Measurements from ENCODE around the gene PTBP3. TPM values are rescaled to one million over a fixed set of nuclear protein-coding genes. Genes with fewer than 3 reads are reported as not detected.

Gene PTBP3
- total RNA-seq, 4 donors from 2014 or later = 52.1 to 126 (median 71.0) TPM

GRCh38 chr9:112245126-112245525, 88.3 kb downstream of the PTBP3 start:
- no peaks in the 10 kb centered on the region for H3K9me3 ChIP-seq
- no peak for DNase-seq
- H3K27me3 ChIP-seq = no peaks in the 10 kb centered on the region
- TF ChIP-seq CTCF (IDR thresholded peaks at IDR 0.05) (no peak), POLR2A (IDR thresholded peaks at IDR 0.05) (no peak)
- no peaks in the 10 kb centered on the region for H3K4me1 ChIP-seq
- no peaks in the 10 kb centered on the region for H3K36me3 ChIP-seq
- no peak overlapping the region for H3K27ac ChIP-seq
- H3K4me3 ChIP-seq = no peak overlapping the region

GRCh38 chr9:112242147-112242804, 91.1 kb downstream of the PTBP3 start:
- no peaks in the 10 kb centered on the region for H3K9me3 ChIP-seq
- no peak for DNase-seq
- no peaks in the 10 kb centered on the region for H3K36me3 ChIP-seq
- TF ChIP-seq POLR2A (IDR thresholded peaks at IDR 0.05) (no peak), CTCF (IDR thresholded peaks at IDR 0.05) (no peak)
- H3K4me3 ChIP-seq = no peak overlapping the region
- no peak overlapping the region for H3K27ac ChIP-seq
- no peaks in the 10 kb centered on the region for H3K4me1 ChIP-seq
- H3K27me3 ChIP-seq = no peaks in the 10 kb centered on the region

- H3K27me3 ChIP-seq = no peaks in the 10 kb centered on the region
- no peak for DNase-seq
- no peak for TF ChIP-seq CTCF (IDR thresholded peaks at IDR 0.05)
- TF ChIP-seq POLR2A (IDR thresholded peaks at IDR 0.05) = no peak
- H3K9me3 ChIP-seq = no peaks in the 10 kb centered on the region
- H3K4me1 ChIP-seq = no peaks in the 10 kb centered on the region
- H3K36me3 ChIP-seq = no peaks in the 10 kb centered on the region
- no peak overlapping the region for H3K27ac ChIP-seq
- H3K4me3 ChIP-seq = no peak overlapping the region
Observed at GRCh38 chr9:112241491-112241890, 91.9 kb downstream of the PTBP3 start.

GRCh38 chr9:112239708-112240107, 93.7 kb downstream of the PTBP3 start:
- H3K27ac ChIP-seq = no peak overlapping the region
- no peaks in the 10 kb centered on the region for H3K27me3 ChIP-seq
- H3K4me1 ChIP-seq = peaks cover 0 to 3% (median 0%) of the 10 kb centered on the region in 4 donors
- H3K36me3 ChIP-seq = no peaks in the 10 kb centered on the region
- TF ChIP-seq POLR2A (IDR thresholded peaks at IDR 0.05) = no peak
- no peak for TF ChIP-seq CTCF (IDR thresholded peaks at IDR 0.05)
- H3K9me3 ChIP-seq = no peaks in the 10 kb centered on the region
- H3K4me3 ChIP-seq = no peak overlapping the region
- DNase-seq = no peak

- no peak overlapping the region for H3K4me3 ChIP-seq
- H3K36me3 ChIP-seq = no peaks in the 10 kb centered on the region
- H3K27me3 ChIP-seq = no peaks in the 10 kb centered on the region
- H3K4me1 ChIP-seq = peaks cover 0 to 3% (median 0%) of the 10 kb centered on the region in 4 donors
- no peaks in the 10 kb centered on the region for H3K9me3 ChIP-seq
- TF ChIP-seq POLR2A (IDR thresholded peaks at IDR 0.05) (no peak), CTCF (IDR thresholded peaks at IDR 0.05) (no peak)
- no peak for DNase-seq
- H3K27ac ChIP-seq = no peak overlapping the region
Observed at GRCh38 chr9:112239284-112239683, 94.1 kb downstream of the PTBP3 start.
